Stimulated activated CD4-positive, alpha-beta T cell treated with anti-CD3 and anti-CD28 coated beads, TNF-alpha, amount 100 ng/mL, for 24 hours (primary cell): ENCODE data around the gene DSG4.
"Not testable (repeated sequence)": the region's sequence is repeated elsewhere in the genome, so short reads cannot be mapped to it uniquely, and the experiment has no call there.

Source experiments
- DNase-seq, 3 experiments: peaks; one replicate each; pipeline ENCODE4 v3.0.0-alpha.2; 2020; ENCODE audit warnings: low read depth in 3 of 3

Gene DSG4, protein sequence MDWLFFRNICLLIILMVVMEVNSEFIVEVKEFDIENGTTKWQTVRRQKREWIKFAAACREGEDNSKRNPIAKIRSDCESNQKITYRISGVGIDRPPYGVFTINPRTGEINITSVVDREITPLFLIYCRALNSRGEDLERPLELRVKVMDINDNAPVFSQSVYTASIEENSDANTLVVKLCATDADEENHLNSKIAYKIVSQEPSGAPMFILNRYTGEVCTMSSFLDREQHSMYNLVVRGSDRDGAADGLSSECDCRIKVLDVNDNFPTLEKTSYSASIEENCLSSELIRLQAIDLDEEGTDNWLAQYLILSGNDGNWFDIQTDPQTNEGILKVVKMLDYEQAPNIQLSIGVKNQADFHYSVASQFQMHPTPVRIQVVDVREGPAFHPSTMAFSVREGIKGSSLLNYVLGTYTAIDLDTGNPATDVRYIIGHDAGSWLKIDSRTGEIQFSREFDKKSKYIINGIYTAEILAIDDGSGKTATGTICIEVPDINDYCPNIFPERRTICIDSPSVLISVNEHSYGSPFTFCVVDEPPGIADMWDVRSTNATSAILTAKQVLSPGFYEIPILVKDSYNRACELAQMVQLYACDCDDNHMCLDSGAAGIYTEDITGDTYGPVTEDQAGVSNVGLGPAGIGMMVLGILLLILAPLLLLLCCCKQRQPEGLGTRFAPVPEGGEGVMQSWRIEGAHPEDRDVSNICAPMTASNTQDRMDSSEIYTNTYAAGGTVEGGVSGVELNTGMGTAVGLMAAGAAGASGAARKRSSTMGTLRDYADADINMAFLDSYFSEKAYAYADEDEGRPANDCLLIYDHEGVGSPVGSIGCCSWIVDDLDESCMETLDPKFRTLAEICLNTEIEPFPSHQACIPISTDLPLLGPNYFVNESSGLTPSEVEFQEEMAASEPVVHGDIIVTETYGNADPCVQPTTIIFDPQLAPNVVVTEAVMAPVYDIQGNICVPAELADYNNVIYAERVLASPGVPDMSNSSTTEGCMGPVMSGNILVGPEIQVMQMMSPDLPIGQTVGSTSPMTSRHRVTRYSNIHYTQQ

DNA sequence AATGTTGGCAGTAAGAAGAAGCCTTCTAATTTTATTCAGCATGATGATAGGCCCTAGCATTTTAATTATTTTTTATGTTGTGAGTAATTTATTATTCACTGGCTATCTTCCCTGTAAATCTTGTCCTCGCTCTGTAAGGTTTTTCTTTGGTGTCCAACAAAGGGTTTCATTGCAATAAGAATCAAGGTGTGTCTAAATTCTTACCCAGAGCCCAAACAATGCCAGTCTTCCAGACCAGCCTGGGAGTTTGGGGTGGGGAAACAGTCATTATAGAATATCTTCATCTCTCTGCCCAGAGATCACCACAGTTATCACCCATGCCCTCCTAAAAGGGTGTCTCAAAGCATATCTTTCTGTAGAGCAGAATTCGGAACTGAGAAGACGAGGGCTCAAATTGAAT is at the start of gene DSG4:
Gene DSG4 (plus strand): TSS at position 301 of the 400 bp plus-strand sequence. CDS start 135 bp downstream, outside the sequence.
- no peak for DNase-seq

GRCh38 chr18:31329787-31330438 is 46.7 kb upstream of the DSG4 start:
- no peak for DNase-seq

GRCh38 chr18:31343454-31343853 is 33.1 kb upstream of the DSG4 start:
- no peak for DNase-seq

DNA sequence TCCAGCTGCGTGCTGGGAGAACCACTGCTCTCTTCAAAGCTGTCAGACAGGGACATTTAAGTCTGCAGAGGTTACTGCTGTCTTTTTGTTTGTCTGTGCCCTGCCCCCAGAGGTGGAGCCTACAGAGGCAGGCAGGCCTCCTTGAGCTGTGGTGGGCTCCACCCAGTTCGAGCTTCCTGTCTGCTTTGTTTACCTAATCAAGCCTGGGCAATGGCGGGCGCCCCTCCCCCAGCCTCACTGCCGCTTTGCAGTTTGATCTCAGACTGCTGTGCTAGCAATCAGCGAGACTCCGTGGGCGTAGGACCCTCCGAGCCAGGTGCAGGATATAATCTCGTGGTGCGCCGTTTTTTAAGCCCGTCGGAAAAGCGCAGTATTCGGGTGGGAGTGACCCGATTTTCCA is 23.2 kb upstream of the DSG4 start:
- not testable (repeated sequence) for DNase-seq

- no peak for DNase-seq
Measured at GRCh38 chr18:31354990-31355389, 21.6 kb upstream of the DSG4 start.

- no peak for DNase-seq
Measured at GRCh38 chr18:31356025-31356424, 20.6 kb upstream of the DSG4 start.

DNA sequence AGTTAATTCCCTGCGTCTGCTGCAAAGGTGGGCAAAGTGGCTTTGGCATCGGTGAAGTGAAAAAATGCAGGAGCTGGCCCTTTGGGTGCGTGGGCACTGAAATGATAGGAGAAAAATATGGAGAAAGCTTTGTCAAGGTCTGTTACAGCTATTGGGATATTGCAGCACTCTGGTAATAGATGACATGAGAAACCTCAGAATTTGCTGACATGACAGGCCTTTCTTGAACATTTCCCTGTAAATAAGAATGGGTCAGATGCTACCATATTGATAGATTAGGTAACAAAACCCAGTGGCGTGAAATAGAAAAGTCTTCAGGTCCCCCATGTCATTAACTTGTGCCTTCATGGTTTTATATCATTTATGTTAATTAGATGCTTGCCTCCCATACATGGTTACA is 12.4 kb upstream of the DSG4 start:
- DNase-seq = no peak

DNA sequence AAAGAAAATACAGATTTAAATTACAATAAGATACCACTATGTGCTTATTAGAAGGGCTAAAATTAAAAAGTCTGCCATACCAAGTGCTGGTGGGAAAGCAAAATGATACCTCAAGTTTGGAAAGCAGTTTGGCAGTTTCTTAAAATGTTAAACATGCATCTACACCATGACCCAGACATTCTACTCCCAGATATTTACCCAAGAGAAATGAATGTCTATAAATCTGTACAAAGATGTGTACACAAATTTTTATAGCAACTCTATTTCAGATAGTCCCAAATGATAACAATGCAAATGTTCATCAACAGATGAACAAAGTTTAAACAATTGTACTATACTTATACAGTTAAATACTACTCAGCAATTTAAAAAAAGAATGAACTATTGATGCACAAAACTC is 7.1 kb upstream of the DSG4 start:
- no peak for DNase-seq

- no peak for DNase-seq
Measured at GRCh38 chr18:31371989-31372388, 4.6 kb upstream of the DSG4 start.

DNA sequence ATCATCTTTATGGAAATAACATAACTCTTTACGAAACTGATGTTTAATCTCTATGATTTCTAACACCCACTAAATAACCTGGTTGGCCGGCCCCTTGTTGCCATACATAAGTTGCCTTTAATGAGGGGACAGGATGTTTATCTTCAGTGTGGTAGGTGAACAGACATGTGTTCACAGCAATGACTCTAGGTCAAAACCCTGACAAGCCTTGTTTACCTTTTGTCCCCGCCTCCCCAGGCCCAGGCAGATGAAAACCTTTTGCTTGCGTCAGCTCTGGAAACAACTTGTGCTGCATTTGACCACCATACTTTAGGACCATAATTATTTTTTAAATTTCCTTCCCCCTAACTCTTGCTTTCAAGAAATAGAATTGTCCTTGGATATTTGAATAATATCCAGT is 2.9 kb upstream of the DSG4 start:
- no peak for DNase-seq

DNA sequence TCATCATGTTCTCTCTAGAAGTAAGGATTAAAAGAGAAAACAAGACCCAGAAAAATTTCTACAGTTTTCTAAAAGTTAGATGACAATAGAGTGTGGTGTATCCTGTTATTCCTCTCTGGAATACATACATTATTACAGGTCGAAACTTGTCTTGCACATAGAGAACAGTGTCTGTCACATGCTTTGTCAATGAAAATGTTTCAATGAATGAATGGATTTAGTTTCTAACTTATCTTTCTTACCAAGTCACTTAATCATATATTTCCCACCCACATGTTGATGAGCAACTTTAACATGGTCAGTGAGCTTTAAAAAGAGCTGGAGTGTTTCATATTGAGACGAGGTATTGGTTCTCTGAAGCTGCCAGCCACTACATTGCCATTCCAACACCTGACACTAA is 4.3 kb downstream of the DSG4 start:
- DNase-seq = no peak

GRCh38 chr18:31382107-31382506 is 5.5 kb downstream of the DSG4 start:
- no peak for DNase-seq

- no peak for DNase-seq
Measured at GRCh38 chr18:31386741-31387140, 10.2 kb downstream of the DSG4 start.

- no peak for DNase-seq
Measured at GRCh38 chr18:31393286-31393685, 16.7 kb downstream of the DSG4 start.

DNA sequence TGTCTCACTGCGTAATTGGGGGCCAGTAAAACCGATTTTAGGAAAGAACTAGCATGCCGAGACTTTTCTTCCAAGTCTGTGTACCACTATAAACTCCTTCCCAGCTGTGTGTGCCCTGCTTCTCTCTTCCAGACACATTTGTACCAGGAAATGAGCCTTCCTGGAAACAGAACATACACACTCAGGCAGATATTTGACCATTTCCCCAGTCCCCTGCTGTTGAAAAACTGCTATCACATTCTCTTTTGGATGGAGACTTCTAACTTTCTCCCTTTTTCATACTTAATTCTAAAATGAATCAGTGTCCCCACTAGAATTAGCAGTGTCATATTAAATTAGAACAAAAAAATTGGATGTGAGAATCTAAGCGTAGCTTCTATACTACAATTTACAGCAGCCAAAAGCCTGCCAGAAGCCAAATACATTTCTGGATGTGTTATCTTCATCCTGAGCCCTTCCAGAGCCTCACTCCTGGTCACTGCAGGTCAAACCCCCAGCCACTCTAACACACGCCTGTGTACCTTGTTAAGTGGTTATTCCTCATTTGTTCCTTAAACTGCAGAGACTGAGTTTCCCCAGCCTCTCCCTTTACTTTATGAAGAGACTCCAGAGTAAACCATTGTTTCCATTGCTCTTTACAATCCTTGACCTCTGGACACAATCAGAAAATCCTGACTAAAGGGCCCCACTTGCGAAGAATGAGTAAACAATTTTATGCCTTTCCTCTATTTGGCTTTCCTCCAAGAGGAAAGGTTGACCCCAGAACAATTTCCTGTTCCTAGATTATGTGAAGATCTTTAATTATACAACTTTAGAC is 20.4 kb downstream of the DSG4 start:
- DNase-seq = no peak

DNA sequence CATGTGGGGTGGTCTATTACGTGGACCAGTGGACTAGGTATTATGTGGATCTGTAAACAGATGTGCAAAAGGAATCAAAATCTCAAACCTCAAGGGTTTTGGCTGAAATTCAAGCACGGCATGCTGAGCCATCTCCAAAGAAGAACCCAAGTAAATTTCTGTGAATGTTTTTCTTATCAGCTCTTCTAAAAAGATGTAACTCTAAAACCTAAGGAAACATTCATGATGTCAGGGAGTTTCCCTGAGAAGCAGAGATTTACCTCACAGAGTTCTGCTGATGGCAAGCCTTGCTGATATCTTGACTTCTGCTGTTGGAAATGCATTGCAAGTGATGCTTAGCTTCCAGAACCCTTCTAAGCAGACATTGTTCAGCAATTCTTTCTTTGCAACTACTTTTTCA is 21.6 kb downstream of the DSG4 start:
- no peak for DNase-seq

- no peak for DNase-seq
Measured at GRCh38 chr18:31399306-31400032, 22.9 kb downstream of the DSG4 start.

DNA sequence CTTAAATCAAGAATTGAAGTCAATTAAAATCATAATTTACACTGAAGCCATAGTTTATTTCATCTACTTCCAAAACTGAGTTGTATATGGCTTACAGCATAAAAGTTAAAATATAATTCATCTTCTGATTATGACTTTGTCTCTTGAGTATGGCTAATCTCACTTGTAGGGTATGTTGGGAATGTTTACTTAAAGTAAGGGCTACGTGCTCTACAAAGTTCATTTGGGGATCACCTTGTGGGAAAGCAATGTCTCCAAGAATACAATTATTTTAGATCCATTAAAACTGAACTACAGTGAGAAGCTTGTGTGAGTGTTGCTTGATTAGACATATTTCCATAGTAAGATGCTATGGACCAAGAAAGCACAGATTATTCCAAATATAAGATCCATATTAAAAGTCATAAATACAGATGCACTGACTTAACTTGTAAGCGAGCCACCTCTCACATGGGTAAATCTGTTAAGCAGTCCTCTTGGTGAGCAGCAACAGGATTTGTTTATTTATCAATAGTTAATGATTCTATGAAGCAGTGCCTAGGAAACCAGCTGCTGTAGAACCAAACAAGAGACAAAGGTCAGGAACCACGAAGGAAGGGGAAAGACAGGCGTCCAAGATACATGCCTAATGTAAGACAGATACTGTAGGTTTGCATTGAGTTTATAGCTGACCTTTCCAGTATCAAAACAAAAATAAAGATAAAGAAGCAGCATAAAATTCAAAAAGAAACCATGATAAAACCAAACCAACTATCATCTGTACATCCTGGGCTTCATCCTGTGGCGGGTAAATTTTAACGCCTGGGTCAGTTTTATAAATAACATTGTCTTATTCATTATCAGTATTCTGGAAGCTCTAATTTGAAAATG is 24.8 kb downstream of the DSG4 start:
- DNase-seq = no peak

GRCh38 chr18:31402026-31402373 is 25.4 kb downstream of the DSG4 start:
- no peak for DNase-seq

DNA sequence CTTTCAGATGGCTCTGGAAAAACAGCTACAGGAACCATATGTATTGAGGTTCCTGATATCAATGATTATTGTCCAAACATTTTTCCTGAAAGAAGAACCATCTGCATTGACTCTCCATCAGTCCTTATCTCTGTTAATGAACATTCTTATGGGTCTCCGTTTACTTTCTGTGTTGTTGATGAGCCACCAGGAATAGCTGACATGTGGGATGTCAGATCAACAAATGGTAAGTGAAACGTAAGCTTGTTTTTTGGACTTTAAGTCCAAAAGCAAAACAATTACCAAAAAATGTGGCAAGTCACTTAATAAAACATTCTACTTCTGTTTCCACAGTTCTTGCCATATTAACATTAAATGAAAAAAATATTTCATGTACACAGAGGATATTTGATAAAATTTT is 26.8 kb downstream of the DSG4 start:
- DNase-seq = no peak
